ENCODE measurements around the gene RECQL5.
"Not testable (repeated sequence)": the region's sequence is repeated elsewhere in the genome, so short reads cannot be mapped to it uniquely, and the experiment has no call there.

RECQL5 gene

GRCh38 chr17:75594499-75595283 is 72.3 kb downstream of the RECQL5 start:
- no peaks in the 10 kb centered on the region for H3K27me3 Mint-ChIP-seq
- H3K27ac Mint-ChIP-seq = no peak overlapping the region
- peaks cover 3% of the 10 kb centered on the region for H3K4me1 Mint-ChIP-seq
- no peaks in the 10 kb centered on the region for H3K9me3 Mint-ChIP-seq
- ATAC-seq = no peak
- no peaks in the 10 kb centered on the region for H3K36me3 Mint-ChIP-seq (ENCODE audit: low read depth)
- no peak for DNase-seq
- no peak overlapping the region for H3K4me3 Mint-ChIP-seq

- not testable (repeated sequence) for H3K36me3 Mint-ChIP-seq (ENCODE audit: low read depth); H3K4me3 Mint-ChIP-seq; ATAC-seq; H3K27me3 Mint-ChIP-seq; H3K9me3 Mint-ChIP-seq; H3K4me1 Mint-ChIP-seq; DNase-seq; H3K27ac Mint-ChIP-seq
Measured at GRCh38 chr17:75593430-75593829, 73.5 kb downstream of the RECQL5 start.

- no peak overlapping the region for H3K27ac Mint-ChIP-seq
- no peaks in the 10 kb centered on the region for H3K9me3 Mint-ChIP-seq
- no peaks in the 10 kb centered on the region for H3K27me3 Mint-ChIP-seq
- H3K4me3 Mint-ChIP-seq = no peak overlapping the region
- DNase-seq (no peak), ATAC-seq (no peak)
- H3K36me3 Mint-ChIP-seq (ENCODE audit: low read depth) = no peaks in the 10 kb centered on the region
- H3K4me1 Mint-ChIP-seq = peaks cover 4% of the 10 kb centered on the region
Measured at GRCh38 chr17:75592348-75593020, 74.5 kb downstream of the RECQL5 start.

GRCh38 chr17:75591722-75592302 is 75.1 kb downstream of the RECQL5 start:
- Mint-ChIP-seq H3K9me3 (no peaks in the 10 kb centered on the region), H3K27ac (no peak overlapping the region), H3K4me1 (peaks cover 7% of the 10 kb centered on the region), H3K4me3 (no peak overlapping the region), H3K27me3 (no peaks in the 10 kb centered on the region), H3K36me3 (ENCODE audit: low read depth) (no peaks in the 10 kb centered on the region)
- no peak for ATAC-seq
- DNase-seq = no peak

- H3K27ac Mint-ChIP-seq = no peak overlapping the region
- no peaks in the 10 kb centered on the region for H3K36me3 Mint-ChIP-seq (ENCODE audit: low read depth)
- ATAC-seq (no peak), DNase-seq (no peak)
- H3K4me1 Mint-ChIP-seq = peaks cover 7% of the 10 kb centered on the region
- no peak overlapping the region for H3K4me3 Mint-ChIP-seq
- H3K27me3 Mint-ChIP-seq = no peaks in the 10 kb centered on the region
- H3K9me3 Mint-ChIP-seq = no peaks in the 10 kb centered on the region
Measured at GRCh38 chr17:75590849-75591721, 75.9 kb downstream of the RECQL5 start.

- DNase-seq (no peak), ATAC-seq (no peak)
- no peaks in the 10 kb centered on the region for H3K36me3 Mint-ChIP-seq (ENCODE audit: low read depth)
- H3K4me3 Mint-ChIP-seq = peak overlapping the region; percentile 28
- H3K4me1 Mint-ChIP-seq = peaks cover 7% of the 10 kb centered on the region
- no peak overlapping the region for H3K27ac Mint-ChIP-seq
- H3K27me3 Mint-ChIP-seq = no peaks in the 10 kb centered on the region
- no peaks in the 10 kb centered on the region for H3K9me3 Mint-ChIP-seq
Measured at GRCh38 chr17:75590314-75590761, 76.6 kb downstream of the RECQL5 start.

GRCh38 chr17:75589919-75590303 is 77.0 kb downstream of the RECQL5 start:
- Mint-ChIP-seq H3K36me3 (ENCODE audit: low read depth) (no peaks in the 10 kb centered on the region), H3K4me1 (peaks cover 7% of the 10 kb centered on the region), H3K27me3 (no peaks in the 10 kb centered on the region), H3K9me3 (no peaks in the 10 kb centered on the region), H3K27ac (no peak overlapping the region), H3K4me3 (peak overlapping the region; percentile 28)
- no peak for DNase-seq
- no peak for ATAC-seq

GRCh38 chr17:75589012-75589918 is 77.7 kb downstream of the RECQL5 start:
- Mint-ChIP-seq H3K27me3 (no peaks in the 10 kb centered on the region), H3K36me3 (ENCODE audit: low read depth) (no peaks in the 10 kb centered on the region), H3K9me3 (no peaks in the 10 kb centered on the region), H3K4me1 (peaks cover 7% of the 10 kb centered on the region), H3K4me3 (peak overlapping the region; percentile 61), H3K27ac (no peak overlapping the region)
- ATAC-seq (peak; percentile 83), DNase-seq (peak; percentile 100)

- Mint-ChIP-seq H3K27me3 (no peaks in the 10 kb centered on the region), H3K4me1 (peaks cover 7% of the 10 kb centered on the region), H3K27ac (no peak overlapping the region), H3K9me3 (no peaks in the 10 kb centered on the region), H3K4me3 (peak overlapping the region; percentile 65), H3K36me3 (ENCODE audit: low read depth) (no peaks in the 10 kb centered on the region)
- ATAC-seq (peak; percentile 7), DNase-seq (no peak)
Measured at GRCh38 chr17:75588596-75589011, 78.3 kb downstream of the RECQL5 start.

- peak within 1 kb of the TSS; percentile 65 for H3K4me3 Mint-ChIP-seq
- H3K4me1 Mint-ChIP-seq = peaks cover 7% of the 10 kb centered on the region
- ATAC-seq = peak; percentile 58
- no peaks in the 10 kb centered on the region for H3K36me3 Mint-ChIP-seq (ENCODE audit: low read depth)
- no peaks in the 10 kb centered on the region for H3K27me3 Mint-ChIP-seq
- no peak within 1 kb of the TSS for H3K27ac Mint-ChIP-seq
- H3K9me3 Mint-ChIP-seq = no peaks in the 10 kb centered on the region
- peak; percentile 73 for DNase-seq
Measured at GRCh38 chr17:75587675-75588595, 79.0 kb downstream of the RECQL5 start, which contains the start of gene MYO15B. TSS of gene MYO15B (plus strand) at chr17:75587800. CDS start at chr17:75588058, 258 bp downstream.

- Mint-ChIP-seq H3K27me3 (no peaks in the 10 kb centered on the region), H3K4me1 (peaks cover 14% of the 10 kb centered on the region), H3K27ac (no peak overlapping the region), H3K36me3 (ENCODE audit: low read depth) (no peaks in the 10 kb centered on the region), H3K9me3 (no peaks in the 10 kb centered on the region), H3K4me3 (no peak overlapping the region)
- DNase-seq (no peak), ATAC-seq (no peak)
Measured at GRCh38 chr17:75584849-75585175, 82.1 kb downstream of the RECQL5 start.

GRCh38 chr17:75583197-75583596 is 83.8 kb downstream of the RECQL5 start:
- H3K27ac Mint-ChIP-seq, H3K27me3 Mint-ChIP-seq: not testable (repeated sequence)

More at GRCh38 chr17:75583197-75583596, 83.8 kb downstream of the RECQL5 start:
- not testable (repeated sequence) for H3K36me3 Mint-ChIP-seq (ENCODE audit: low read depth); H3K4me3 Mint-ChIP-seq; ATAC-seq; DNase-seq; H3K9me3 Mint-ChIP-seq
- H3K4me1 Mint-ChIP-seq = peaks cover 14% of the 10 kb centered on the region

All from activated naive CD8-positive, alpha-beta T cell treated with anti-CD3 and anti-CD28 coated beads, Interleukin-2, amount 50 U/mL, for 24 hours (primary cell).